Common myeloid progenitor, CD34-positive (primary cell): ENCODE results near the gene CUL7.

Experiments used
- CTCF ChIA-PET: fragments of 350-600 bp; sonication (Branson Sonifier 250); formaldehyde crosslinking; loops from one replicate; lab custom pipeline; 2021; ENCODE audit warnings: antibody characterized with exemption; lab: Charles Lee
- POLR2A ChIA-PET: fragments of 350-600 bp; sonication (Branson Sonifier 250); formaldehyde crosslinking; loops from one replicate; lab custom pipeline; 2021; ENCODE audit warnings: antibody characterized with exemption; lab: Charles Lee
- DNase-seq, 3 donors: peaks; one replicate each; pipeline versions ENCODE4 v3.0.0 to v3.0.0-alpha.2; 2013
- H3K27ac ChIP-seq, 2 experiments: 1 replicate in 1 of 2; 2 replicates in 1 of 2; pipeline ENCODE4 v1.7.0; 2013; ENCODE audit warnings: inconsistent platforms in 2 of 2, low read length in 2 of 2, mild to moderate bottlenecking in 2 of 2, low read depth in 1 of 2, moderate library complexity in 1 of 2; ENCODE audit not compliant: severe bottlenecking in 2 of 2, insufficient read depth in 1 of 2, poor library complexity in 1 of 2
- H3K27me3 ChIP-seq, 5 experiments: replicated peaks in 2 of 5; 1 replicate in 3 of 5; 2 replicates in 2 of 5; pipeline versions ENCODE4 v1.6.1 to v1.7.0; 2013; ENCODE audit warnings: low read length in 4 of 5, mild to moderate bottlenecking in 2 of 5, moderate library complexity in 2 of 5, inconsistent platforms in 1 of 5; ENCODE audit not compliant: insufficient read depth in 5 of 5, control insufficient read depth in 4 of 5
- H3K36me3 ChIP-seq, 4 experiments: 1 replicate in 2 of 4; 2 replicates in 2 of 4; pipeline versions ENCODE4 v1.6.1 to v1.7.0; 2013; ENCODE audit warnings: low read length in 3 of 4, control low read depth in 1 of 4, mild to moderate bottlenecking in 1 of 4; ENCODE audit not compliant: control insufficient read depth in 4 of 4, insufficient read depth in 4 of 4
- H3K4me1 ChIP-seq, 4 experiments: 1 replicate in 3 of 4; 2 replicates in 1 of 4; pipeline versions ENCODE4 v1.6.1 to v1.7.1; 2013; ENCODE audit warnings: low read length in 3 of 4, mild to moderate bottlenecking in 3 of 4, control low read depth in 1 of 4, inconsistent platforms in 1 of 4, moderate library complexity in 1 of 4; ENCODE audit not compliant: control insufficient read depth in 4 of 4, insufficient read depth in 4 of 4; ENCODE audit errors: control extremely low read depth in 1 of 4
- H3K4me3 ChIP-seq, 7 experiments: 1 replicate in 4 of 7; 2 replicates in 3 of 7; pipeline versions ENCODE4 v1.5.1 to v1.7.0; 2013; ENCODE audit warnings: mild to moderate bottlenecking in 7 of 7, low read length in 6 of 7, moderate library complexity in 6 of 7, inconsistent platforms in 2 of 7, low read depth in 2 of 7, control low read depth in 1 of 7; ENCODE audit not compliant: insufficient read depth in 4 of 7, control insufficient read depth in 1 of 7; ENCODE audit errors: extremely low read depth in 1 of 7
- H3K9me3 ChIP-seq, 5 experiments: 1 replicate in 4 of 5; 2 replicates in 1 of 5; pipeline versions ENCODE4 v1.6.1 to v1.7.1; 2013; ENCODE audit warnings: low read length in 4 of 5, mild to moderate bottlenecking in 2 of 5, inconsistent platforms in 1 of 5, low read depth in 1 of 5, moderate library complexity in 1 of 5; ENCODE audit not compliant: control insufficient read depth in 4 of 5, insufficient read depth in 2 of 5; ENCODE audit errors: control extremely low read depth in 1 of 5
- WGBS: methylation state at CpG from one replicate; pipeline ENCODE4 v1.1.5; 2013; ENCODE audit not compliant: insufficient coverage; 5-methylcytosine and 5-hydroxymethylcytosine counted together

Gene CUL7

GRCh38 chr6:43014434-43014909, 39.2 kb downstream of the CUL7 start:
- H3K27me3 ChIP-seq: no peaks in the 10 kb centered on the region
- no peak for DNase-seq
- peak overlapping the region; percentile 74 to 96 (median 90) for H3K4me3 ChIP-seq
- H3K9me3 ChIP-seq: no peaks in the 10 kb centered on the region
- ChIA-PET CTCF (interaction anchor here (0.6 to 3.5 kb wide), 7 partner anchors 11 to 133 kb away, joined by 3 to 10 read pairs (median 3); partner anchors contain the start of genes CUL7 and PPP2R5D), POLR2A (interaction anchor here (0.6 to 1.0 kb wide), 4 partner anchors 10 to 138 kb away, joined by 3 to 7 read pairs (median 3); partner anchors contain the start of genes CNPY3 and CUL7)
- H3K36me3 ChIP-seq: peaks cover 0 to 56% (median 42%) of the 10 kb centered on the region in 4 experiments
- H3K27ac ChIP-seq: peak overlapping the region; percentile 46 to 87
- WGBS: 0% methylated on average over 7 of the region's 7 CpGs
- peaks cover 11 to 40% (median 31%) of the 10 kb centered on the region in 4 experiments for H3K4me1 ChIP-seq

- H3K27me3 ChIP-seq: no peaks in the 10 kb centered on the region
- peaks cover 11 to 40% (median 31%) of the 10 kb centered on the region in 4 experiments for H3K4me1 ChIP-seq
- CTCF ChIA-PET: interaction anchor here (0.7 to 3.5 kb wide), 5 partner anchors 11 to 49 kb away, joined by 3 to 10 read pairs (median 4); partner anchors contain the start of genes CUL7 and PPP2R5D
- H3K27ac ChIP-seq: peak within 1 kb of the TSS; percentile 52 to 87
- H3K9me3 ChIP-seq: no peaks in the 10 kb centered on the region
- 0% methylated on average over 45 of the region's 51 CpGs for WGBS
- DNase-seq: peak; percentile 100
- POLR2A ChIA-PET: interaction anchor here (0.6 to 1.1 kb wide), 5 partner anchors 10 to 138 kb away, joined by 3 to 7 read pairs (median 3); partner anchors contain the start of genes CNPY3 and CUL7
- H3K36me3 ChIP-seq: peaks cover 4 to 56% (median 41%) of the 10 kb centered on the region in 4 experiments
- H3K4me3 ChIP-seq: peak within 1 kb of the TSS; percentile 74 to 96 (median 90)
Measured at GRCh38 chr6:43013843-43014433, 39.7 kb downstream of the CUL7 start, which contains the start of the genes KLHDC3 and MEA1. KLHDC3 (plus strand) TSS chr6:43014249; CDS start chr6:43017193, 2,944 bp downstream. MEA1 (minus strand) TSS chr6:43013946; CDS start chr6:43013813, 133 bp downstream.

- CTCF ChIA-PET: interaction anchor here (0.7 to 3.5 kb wide), 6 partner anchors 12 to 131 kb away, joined by 3 to 10 read pairs (median 4); no protein-coding TSS in a partner anchor
- H3K36me3 ChIP-seq: peaks cover 10 to 56% (median 41%) of the 10 kb centered on the region in 4 experiments
- H3K4me3 ChIP-seq: peak overlapping the region; percentile 38 to 96 (median 90)
- 2% methylated on average over 19 of the region's 25 CpGs for WGBS
- POLR2A ChIA-PET: interaction anchor here (0.6 to 1.1 kb wide), 5 partner anchors 18 to 162 kb away, joined by 3 to 7 read pairs (median 3); partner anchors contain the start of genes CNPY3 and CUL7
- no peaks in the 10 kb centered on the region for H3K9me3 ChIP-seq
- no peaks in the 10 kb centered on the region for H3K27me3 ChIP-seq
- peak; percentile 81 to 92 (median 88) for DNase-seq
- H3K4me1 ChIP-seq: peaks cover 11 to 40% (median 31%) of the 10 kb centered on the region in 4 experiments
- peak overlapping the region; percentile 52 to 87 for H3K27ac ChIP-seq
Measured at GRCh38 chr6:43013097-43013842, 40.4 kb downstream of the CUL7 start.

GRCh38 chr6:43012364-43012763, 41.3 kb downstream of the CUL7 start:
- no peak for DNase-seq
- Histone ChIP-seq H3K27me3 (no peaks in the 10 kb centered on the region), H3K36me3 (peaks cover 10 to 55% (median 41%) of the 10 kb centered on the region in 4 experiments), H3K27ac (peak overlapping the region; percentile 52 to 87), H3K4me3 (peak overlapping the region in 4 of 7 experiments; percentile 10 to 96 (median 90)), H3K4me1 (peaks cover 11 to 40% (median 31%) of the 10 kb centered on the region in 4 experiments), H3K9me3 (no peaks in the 10 kb centered on the region)
- POLR2A ChIA-PET: interaction anchor here (1.0 kb wide), 1 partner anchor 163 kb away, joined by 3 read pairs; no protein-coding TSS in a partner anchor
- CTCF ChIA-PET: interaction anchor here (0.7 to 2.5 kb wide), 4 partner anchors 21 to 131 kb away, joined by 3 to 10 read pairs (median 4); no protein-coding TSS in a partner anchor
- WGBS: 96% methylated on average over 6 of the region's 6 CpGs

- Histone ChIP-seq H3K4me3 (no peak overlapping the region), H3K27me3 (no peaks in the 10 kb centered on the region), H3K36me3 (peaks cover 13 to 59% (median 48%) of the 10 kb centered on the region in 4 experiments), H3K27ac (peak overlapping the region in 1 of 2 experiments; percentile 14), H3K9me3 (no peaks in the 10 kb centered on the region), H3K4me1 (peaks cover 11 to 36% (median 27%) of the 10 kb centered on the region in 4 experiments)
- POLR2A ChIA-PET: no interaction called here
- CTCF ChIA-PET: interaction anchor here (0.8 to 3.6 kb wide), 10 partner anchors 9 to 137 kb away, joined by 3 to 41 read pairs (median 4); no protein-coding TSS in a partner anchor
- DNase-seq: no peak
- 100% methylated on average over 2 of the region's 6 CpGs for WGBS
Measured at GRCh38 chr6:43011207-43011606, 42.4 kb downstream of the CUL7 start.

GRCh38 chr6:43009124-43009523, 44.5 kb downstream of the CUL7 start:
- no peak overlapping the region for H3K4me3 ChIP-seq
- H3K4me1 ChIP-seq: peaks cover 6 to 18% (median 13%) of the 10 kb centered on the region in 4 experiments
- H3K9me3 ChIP-seq: no peaks in the 10 kb centered on the region
- no peak overlapping the region for H3K27ac ChIP-seq
- H3K27me3 ChIP-seq: no peaks in the 10 kb centered on the region
- peak; percentile 45 to 65 (median 60) for DNase-seq
- CTCF ChIA-PET: interaction anchor here (0.8 to 3.6 kb wide), 6 partner anchors 11 to 135 kb away, joined by 3 to 41 read pairs (median 5); partner anchors contain the start of gene PPP2R5D
- POLR2A ChIA-PET: no interaction called here
- peaks cover 13 to 65% (median 51%) of the 10 kb centered on the region in 4 experiments for H3K36me3 ChIP-seq
- 83% methylated on average over 5 of the region's 6 CpGs for WGBS
